PC-3 (cell line): ENCODE results near the gene PPP1R9B.

Experiments
- EZH2 ChIP-seq: fragments of 300-600 bp; sonication (generic); IDR thresholded peaks from one replicate; pipeline ENCODE4 v1.6.1; 2017; ENCODE audit warnings: antibody characterized with exemption, mild to moderate bottlenecking, low read length; ENCODE audit not compliant: unreplicated experiment
- EZH2phosphoT487 ChIP-seq: fragments of 300-600 bp; sonication (generic); IDR thresholded peaks from 2 replicates; pipeline ENCODE4 v1.6.1; 2018; ENCODE audit warnings: mild to moderate bottlenecking, antibody characterized with exemption, low read length, borderline replicate concordance
- TF ChIP-seq, protein P1 (sequence below): fragments of 300-600 bp; sonication (generic); conservative IDR thresholded peaks from 2 replicates; pipeline ENCODE4 v1.5.1; 2017; ENCODE audit warnings: antibody characterized with exemption, low read depth, mild to moderate bottlenecking, low read length

DNA sequence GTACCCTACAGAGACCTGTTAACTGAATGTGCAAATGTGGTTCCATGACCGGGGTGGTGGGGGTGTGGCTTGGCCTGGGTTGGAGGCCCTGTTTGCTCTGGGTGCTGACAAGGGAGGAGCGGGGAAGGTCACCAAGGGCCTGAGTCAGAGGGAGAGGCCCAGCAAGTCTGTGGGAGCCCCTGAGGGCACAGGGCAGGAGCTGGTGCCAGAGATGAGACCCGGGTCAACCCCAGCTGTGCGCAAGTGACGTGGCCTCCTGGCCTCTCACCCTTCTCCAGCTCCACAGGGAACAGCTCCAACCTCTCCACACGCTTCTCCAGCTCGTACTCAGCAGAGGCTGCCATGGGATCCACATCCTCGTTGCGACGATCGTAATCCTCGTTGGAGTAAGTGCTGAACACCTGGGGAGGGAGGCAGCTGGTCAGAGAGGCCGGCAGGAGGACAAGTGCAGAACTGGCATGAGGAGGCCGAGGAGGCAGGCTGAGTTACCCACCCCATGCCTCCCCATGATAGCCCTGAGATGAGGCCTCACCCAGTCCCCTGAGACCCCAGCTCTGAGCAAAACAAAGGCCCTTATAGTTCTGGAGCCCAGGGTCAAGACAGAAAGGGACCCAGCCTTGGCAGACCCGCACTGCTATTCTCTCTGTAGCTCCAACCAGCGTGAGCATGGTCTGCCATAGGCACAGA lies 5.5 kb downstream of the PPP1R9B start:
- TF ChIP-seq, protein P1, sequence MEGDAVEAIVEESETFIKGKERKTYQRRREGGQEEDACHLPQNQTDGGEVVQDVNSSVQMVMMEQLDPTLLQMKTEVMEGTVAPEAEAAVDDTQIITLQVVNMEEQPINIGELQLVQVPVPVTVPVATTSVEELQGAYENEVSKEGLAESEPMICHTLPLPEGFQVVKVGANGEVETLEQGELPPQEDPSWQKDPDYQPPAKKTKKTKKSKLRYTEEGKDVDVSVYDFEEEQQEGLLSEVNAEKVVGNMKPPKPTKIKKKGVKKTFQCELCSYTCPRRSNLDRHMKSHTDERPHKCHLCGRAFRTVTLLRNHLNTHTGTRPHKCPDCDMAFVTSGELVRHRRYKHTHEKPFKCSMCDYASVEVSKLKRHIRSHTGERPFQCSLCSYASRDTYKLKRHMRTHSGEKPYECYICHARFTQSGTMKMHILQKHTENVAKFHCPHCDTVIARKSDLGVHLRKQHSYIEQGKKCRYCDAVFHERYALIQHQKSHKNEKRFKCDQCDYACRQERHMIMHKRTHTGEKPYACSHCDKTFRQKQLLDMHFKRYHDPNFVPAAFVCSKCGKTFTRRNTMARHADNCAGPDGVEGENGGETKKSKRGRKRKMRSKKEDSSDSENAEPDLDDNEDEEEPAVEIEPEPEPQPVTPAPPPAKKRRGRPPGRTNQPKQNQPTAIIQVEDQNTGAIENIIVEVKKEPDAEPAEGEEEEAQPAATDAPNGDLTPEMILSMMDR, result no peak
- TF ChIP-seq EZH2 (no peak), EZH2phosphoT487 (no peak)
